ENCODE measurements around the gene FOCAD.
"Not testable (repeated sequence)": the region's sequence is repeated elsewhere in the genome, so short reads cannot be mapped to it uniquely, and the experiment has no call there.

FOCAD gene

GRCh38 chr9:20945856-20946255 lies 261.8 kb downstream of the FOCAD start:
- no peak overlapping the region for H3K4me3 ChIP-seq (ENCODE audit: low read depth, low read length)

- no peak overlapping the region for H3K4me3 ChIP-seq (ENCODE audit: low read depth, low read length)
These were observed 264.6 kb downstream of the FOCAD start for GRCh38 chr9:20948703-20949102.

- no peak overlapping the region for H3K4me3 ChIP-seq (ENCODE audit: low read depth, low read length)
These were observed 266.6 kb downstream of the FOCAD start for GRCh38 chr9:20950707-20951106.

GRCh38 chr9:20962536-20963225 lies 278.6 kb downstream of the FOCAD start:
- H3K4me3 ChIP-seq (ENCODE audit: low read depth, low read length), result no peak overlapping the region

GRCh38 chr9:20972684-20973083 lies 288.6 kb downstream of the FOCAD start:
- H3K4me3 ChIP-seq (ENCODE audit: low read depth, low read length), result no peak overlapping the region

GRCh38 chr9:20973246-20973947 lies 289.3 kb downstream of the FOCAD start:
- not testable (repeated sequence) for H3K4me3 ChIP-seq (ENCODE audit: low read depth, low read length)

- not testable (repeated sequence) for H3K4me3 ChIP-seq (ENCODE audit: low read depth, low read length)
These were observed 290.3 kb downstream of the FOCAD start for GRCh38 chr9:20974191-20974938.

- H3K4me3 ChIP-seq (ENCODE audit: low read depth, low read length), result no peak overlapping the region
These were observed 294.2 kb downstream of the FOCAD start for GRCh38 chr9:20978249-20978648.

GRCh38 chr9:20980832-20981455 lies 296.9 kb downstream of the FOCAD start:
- H3K4me3 ChIP-seq (ENCODE audit: low read depth, low read length), result no peak overlapping the region

- H3K4me3 ChIP-seq (ENCODE audit: low read depth, low read length), result no peak overlapping the region
These were observed 297.4 kb downstream of the FOCAD start for GRCh38 chr9:20981486-20981885.

- H3K4me3 ChIP-seq (ENCODE audit: low read depth, low read length), result no peak overlapping the region
These were observed 300.4 kb downstream of the FOCAD start for GRCh38 chr9:20984506-20984905.

GRCh38 chr9:20985851-20986600 lies 302.0 kb downstream of the FOCAD start:
- no peak overlapping the region for H3K4me3 ChIP-seq (ENCODE audit: low read depth, low read length)

GRCh38 chr9:20987521-20987920 lies 303.5 kb downstream of the FOCAD start:
- H3K4me3 ChIP-seq (ENCODE audit: low read depth, low read length), result no peak overlapping the region

- no peak overlapping the region for H3K4me3 ChIP-seq (ENCODE audit: low read depth, low read length)
These were observed 304.0 kb downstream of the FOCAD start for GRCh38 chr9:20988061-20988460.

- H3K4me3 ChIP-seq (ENCODE audit: low read depth, low read length), result no peak overlapping the region
These were observed 304.7 kb downstream of the FOCAD start for GRCh38 chr9:20988671-20989315.

- H3K4me3 ChIP-seq (ENCODE audit: low read depth, low read length), result no peak overlapping the region
These were observed 305.9 kb downstream of the FOCAD start for GRCh38 chr9:20989923-20990341.

GRCh38 chr9:20990867-20991266 lies 306.8 kb downstream of the FOCAD start:
- H3K4me3 ChIP-seq (ENCODE audit: low read depth, low read length), result no peak overlapping the region

GRCh38 chr9:20994486-20994885 lies 310.4 kb downstream of the FOCAD start:
- H3K4me3 ChIP-seq (ENCODE audit: low read depth, low read length), result no peak overlapping the region

- no peak overlapping the region for H3K4me3 ChIP-seq (ENCODE audit: low read depth, low read length)
These were observed 311.6 kb downstream of the FOCAD start for GRCh38 chr9:20995616-20996015.

GRCh38 chr9:20996809-20997208 lies 312.8 kb downstream of the FOCAD start:
- H3K4me3 ChIP-seq (ENCODE audit: low read depth, low read length), result no peak overlapping the region

Data from iPS-11a (cell line).